Uterus (tissue), 4 donors: ENCODE results near the gene HCN2. TPM values are rescaled to one million over a fixed set of nuclear protein-coding genes. Genes with fewer than 3 reads are reported as not detected.

Experiments
- DNase-seq, 2 donors: peaks; one replicate each; pipeline ENCODE4 v3.0.0-alpha.2; 2019 to 2020
- H3K27ac ChIP-seq, 2 donors: fragments of 200-600 bp; sonication (generic); 1 replicate in 1 of 2; 2 replicates in 1 of 2; pipeline ENCODE4 v1.5.1; 2016 to 2018
- H3K27me3 ChIP-seq, 2 donors: fragments of 200-600 bp; sonication (generic); one replicate each; pipeline ENCODE4 v1.5.1; 2018 to 2019; ENCODE audit warnings: control low read depth in 1 of 2
- H3K36me3 ChIP-seq, 2 donors: fragments of 200-600 bp; sonication (generic); one replicate each; pipeline ENCODE4 v1.5.1; 2019; ENCODE audit warnings: control low read depth in 1 of 2
- H3K4me1 ChIP-seq, 2 donors: fragments of 200-600 bp; sonication (generic); one replicate each; pipeline ENCODE4 v1.5.1; 2018 to 2019; ENCODE audit warnings: control low read depth in 1 of 2
- H3K4me3 ChIP-seq, 2 donors: fragments of 200-600 bp; sonication (generic); 1 replicate in 1 of 2; 2 replicates in 1 of 2; pipeline ENCODE4 v1.5.1; 2018 to 2019; ENCODE audit warnings: mild to moderate bottlenecking in 1 of 2
- H3K9me3 ChIP-seq, 2 donors: fragments of 200-600 bp; sonication (generic); one replicate each; pipeline ENCODE4 v1.5.1; 2019; ENCODE audit warnings: control low read depth in 1 of 2
- POLR2A ChIP-seq, 2 donors: fragments of 450-650 bp; IDR thresholded peaks; one replicate each; pipeline ENCODE4 v1.6.1; 2016; ENCODE audit warnings: antibody characterized with exemption in 2 of 2, mild to moderate bottlenecking in 1 of 2, moderate library complexity in 1 of 2
- intact Hi-C: fragments of 100-400 bp; cut with DNase I; formaldehyde crosslinking; loops from one replicate; pipeline ENCODE4 v1.15.1; 2023; ENCODE audit warnings: low total_unique reads
- total RNA-seq, 4 donors: library from RNA; depleted of rRNA in 3 of 4; stranded (reverse); fragments of >200 nt in 3 of 4; gene quantifications; one replicate each; pipeline versions ENCODE4 v1.1.0 to v1.2.4, GENCODE V29; 2014 to 2023
- TF ChIP-seq, protein P1 (sequence below), 4 experiments: fragments of 200-600 bp in 2 of 4; fragments of 450-650 bp in 2 of 4; sonication (generic) in 2 of 4; IDR thresholded peaks; one replicate each; pipeline ENCODE4 v1.5.1; 2016 to 2019; ENCODE audit warnings: antibody characterized with exemption in 4 of 4, mild to moderate bottlenecking in 2 of 4, moderate library complexity in 1 of 4
- donor health status: DM: yes; HTN: yes; CAD: no.

HCN2 gene
- total RNA-seq, 4 donors from 2014 or later, result 0.83 TPM; not detected in 3

DNA sequence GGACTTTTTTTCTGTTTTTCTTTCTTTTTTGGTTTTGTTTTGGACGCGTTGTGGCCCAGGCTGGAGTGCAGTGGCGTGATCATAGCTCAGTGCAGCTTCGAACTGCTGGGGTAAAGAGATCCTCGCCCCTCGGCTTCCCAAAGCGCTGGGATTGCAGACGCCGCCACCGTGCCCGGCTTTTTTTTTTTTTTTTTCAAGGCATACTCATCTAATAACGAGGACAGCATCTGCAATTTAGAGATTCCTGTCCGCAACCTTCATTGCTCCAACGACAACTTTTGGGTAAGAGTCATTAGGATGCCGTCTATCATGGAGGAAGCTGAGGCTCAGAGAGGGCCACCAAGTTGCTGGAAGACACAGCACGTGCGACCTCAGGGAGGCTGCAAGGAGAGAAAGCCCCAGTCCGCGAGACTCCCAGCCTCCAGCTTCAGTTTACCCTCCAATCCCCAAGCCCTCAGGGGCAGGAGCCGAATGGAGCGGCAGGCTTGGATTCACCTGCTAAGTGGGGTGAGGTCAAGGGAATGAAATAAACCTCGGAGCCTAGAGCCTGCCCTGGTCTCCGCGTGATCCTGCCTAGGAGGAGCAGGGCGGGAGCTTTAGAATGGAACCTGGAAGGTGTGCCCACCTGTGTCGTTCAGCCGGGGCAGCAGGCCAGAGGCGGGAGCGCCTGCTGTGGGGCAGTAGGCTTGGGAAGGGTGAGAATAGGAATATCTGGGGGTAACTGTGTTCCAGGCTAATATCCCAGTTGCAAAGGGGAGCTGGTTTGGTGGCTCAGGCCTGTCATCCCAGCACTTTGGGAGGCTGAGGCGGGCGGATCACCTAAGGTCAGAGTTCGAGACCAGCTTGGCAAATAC, 44.3 kb downstream of the HCN2 start:
- H3K4me1 ChIP-seq, result peaks cover 0 to 17% of the 10 kb centered on the region in 2 donors
- peak overlapping the region; percentile 67 to 73 for H3K27ac ChIP-seq
- intact Hi-C loops, result no loop called here

DNA sequence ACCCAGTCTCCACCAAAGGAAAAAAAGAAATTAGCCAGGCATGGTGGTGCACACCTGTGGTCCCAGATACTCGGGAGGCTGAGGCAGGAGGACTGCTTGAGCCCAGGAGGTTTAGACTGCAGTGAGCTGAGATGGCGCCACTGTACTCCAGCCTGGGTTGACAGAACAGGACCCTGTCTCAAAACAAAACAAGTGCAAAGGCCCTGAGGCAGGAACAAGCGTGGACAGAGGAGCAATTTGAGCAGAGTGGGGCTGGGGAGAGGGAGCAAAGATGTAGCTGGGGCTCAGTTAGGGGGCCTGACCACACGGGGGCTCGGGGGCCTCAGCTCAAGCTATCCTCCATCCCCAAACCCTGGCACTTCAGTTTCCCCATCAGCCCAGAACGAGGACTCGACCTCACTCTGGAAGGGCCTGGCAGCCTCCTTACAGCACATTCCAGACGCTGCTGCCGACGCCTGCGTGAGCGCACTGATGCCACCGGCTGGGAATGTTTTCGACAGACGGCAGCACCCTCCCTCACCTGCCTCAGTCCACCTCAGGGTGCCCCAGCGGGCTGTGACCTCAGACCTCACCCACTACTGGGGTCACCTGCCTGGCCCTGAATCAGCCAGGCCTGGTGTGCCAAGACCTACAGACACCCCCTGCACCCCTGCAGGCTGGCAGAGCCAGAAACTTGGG, 45.4 kb downstream of the HCN2 start:
- no peak for DNase-seq
- H3K27ac ChIP-seq, result no peak overlapping the region
- TF ChIP-seq, protein P1, sequence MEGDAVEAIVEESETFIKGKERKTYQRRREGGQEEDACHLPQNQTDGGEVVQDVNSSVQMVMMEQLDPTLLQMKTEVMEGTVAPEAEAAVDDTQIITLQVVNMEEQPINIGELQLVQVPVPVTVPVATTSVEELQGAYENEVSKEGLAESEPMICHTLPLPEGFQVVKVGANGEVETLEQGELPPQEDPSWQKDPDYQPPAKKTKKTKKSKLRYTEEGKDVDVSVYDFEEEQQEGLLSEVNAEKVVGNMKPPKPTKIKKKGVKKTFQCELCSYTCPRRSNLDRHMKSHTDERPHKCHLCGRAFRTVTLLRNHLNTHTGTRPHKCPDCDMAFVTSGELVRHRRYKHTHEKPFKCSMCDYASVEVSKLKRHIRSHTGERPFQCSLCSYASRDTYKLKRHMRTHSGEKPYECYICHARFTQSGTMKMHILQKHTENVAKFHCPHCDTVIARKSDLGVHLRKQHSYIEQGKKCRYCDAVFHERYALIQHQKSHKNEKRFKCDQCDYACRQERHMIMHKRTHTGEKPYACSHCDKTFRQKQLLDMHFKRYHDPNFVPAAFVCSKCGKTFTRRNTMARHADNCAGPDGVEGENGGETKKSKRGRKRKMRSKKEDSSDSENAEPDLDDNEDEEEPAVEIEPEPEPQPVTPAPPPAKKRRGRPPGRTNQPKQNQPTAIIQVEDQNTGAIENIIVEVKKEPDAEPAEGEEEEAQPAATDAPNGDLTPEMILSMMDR (IDR thresholded peaks at IDR 0.05), result no peak
- TF ChIP-seq POLR2A (IDR thresholded peaks at IDR 0.05), result no peak
- no peaks in the 10 kb centered on the region for H3K36me3 ChIP-seq
- intact Hi-C loops, result no loop called here
- H3K27me3 ChIP-seq, result no peaks in the 10 kb centered on the region
- peaks cover 0 to 25% of the 10 kb centered on the region in 2 donors for H3K4me1 ChIP-seq
- H3K9me3 ChIP-seq, result no peaks in the 10 kb centered on the region
- no peak overlapping the region for H3K4me3 ChIP-seq

More for the DNA sequence above, 44.3 kb downstream of the HCN2 start:
- H3K4me3 ChIP-seq, result peak overlapping the region; percentile 64
- TF ChIP-seq, protein P1 (IDR thresholded peaks at IDR 0.05), result no peak
- no peak for TF ChIP-seq POLR2A (IDR thresholded peaks at IDR 0.05)
- no peaks in the 10 kb centered on the region for H3K9me3 ChIP-seq
- H3K27me3 ChIP-seq, result no peaks in the 10 kb centered on the region
- DNase-seq, result no peak
- H3K36me3 ChIP-seq, result no peaks in the 10 kb centered on the region

DNA sequence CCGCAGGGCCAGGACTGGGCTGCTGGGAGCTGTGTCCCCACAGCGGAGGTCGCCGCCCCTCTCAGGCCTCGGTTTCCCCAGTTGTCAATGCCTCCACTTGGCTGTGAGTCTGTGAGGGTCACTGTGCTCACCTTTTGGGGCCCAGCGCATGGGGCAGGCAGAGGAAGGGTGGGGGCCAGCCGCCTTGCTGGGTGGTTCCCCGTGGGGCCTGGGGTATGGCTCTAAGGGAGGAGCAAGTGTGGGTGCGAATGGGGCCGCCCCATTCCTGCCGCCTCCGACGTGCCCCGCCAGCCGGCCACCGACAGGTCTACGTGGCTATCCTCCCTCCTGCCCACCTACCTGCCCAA, 49.2 kb downstream of the HCN2 start:
- H3K4me1 ChIP-seq, result peaks cover 0 to 21% of the 10 kb centered on the region in 2 donors
- no peaks in the 10 kb centered on the region for H3K9me3 ChIP-seq
- intact Hi-C loops, result no loop called here
- TF ChIP-seq, protein P1 (IDR thresholded peaks at IDR 0.05), result no peak
- no peak for TF ChIP-seq POLR2A (IDR thresholded peaks at IDR 0.05)
- H3K27me3 ChIP-seq, result no peaks in the 10 kb centered on the region
- no peaks in the 10 kb centered on the region for H3K36me3 ChIP-seq
- H3K4me3 ChIP-seq, result peak overlapping the region; percentile 21 to 44
- peak overlapping the region in 1 of 2 donors; percentile 44 for H3K27ac ChIP-seq
- DNase-seq, result no peak

DNA sequence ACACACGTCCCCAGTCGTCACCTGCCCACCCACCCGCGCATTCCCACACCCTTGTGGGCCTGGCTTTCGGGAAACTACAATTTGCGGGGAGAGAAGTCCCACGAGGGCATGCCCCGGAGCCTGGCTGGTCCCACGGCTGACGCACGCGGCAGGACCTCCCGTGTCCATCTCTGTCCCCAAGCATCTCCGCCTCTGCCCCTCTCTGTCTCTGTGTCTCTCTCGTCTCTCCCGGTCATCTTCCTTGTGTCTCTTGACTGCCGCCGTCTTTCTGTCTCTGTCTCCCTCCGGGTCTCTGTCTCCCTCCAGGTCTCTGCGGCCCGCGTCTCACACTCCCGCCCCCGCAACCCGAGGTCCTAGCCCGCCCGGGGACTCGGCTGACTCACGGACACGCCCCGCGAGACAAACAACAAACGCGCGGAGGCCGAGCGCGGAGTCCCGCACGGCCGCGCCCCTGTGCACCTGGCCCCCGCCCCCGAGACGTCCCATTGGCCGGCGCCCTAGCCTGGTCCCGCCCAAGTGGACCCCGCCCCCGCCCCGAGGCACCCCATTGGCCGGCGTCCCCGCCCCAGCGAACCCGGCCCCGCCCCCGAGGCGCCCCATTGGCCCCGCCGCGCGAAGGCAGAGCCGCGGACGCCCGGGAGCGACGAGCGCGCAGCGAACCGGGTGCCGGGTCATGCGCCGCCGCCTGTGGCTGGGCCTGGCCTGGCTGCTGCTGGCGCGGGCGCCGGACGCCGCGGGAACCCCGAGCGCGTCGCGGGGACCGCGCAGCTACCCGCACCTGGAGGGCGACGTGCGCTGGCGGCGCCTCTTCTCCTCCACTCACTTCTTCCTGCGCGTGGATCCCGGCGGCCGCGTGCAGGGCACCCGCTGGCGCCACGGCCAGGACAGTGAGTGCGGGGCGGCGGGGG, 49.8 kb downstream of the HCN2 start, which contains the start of gene FGF22:
FGF22 (plus strand) TSS at position 627 of the 908 bp plus-strand sequence; CDS start at position 674, 47 bp downstream.
- TF ChIP-seq POLR2A (IDR thresholded peaks at IDR 0.05), result no peak
- TF ChIP-seq, protein P1 (IDR thresholded peaks at IDR 0.05), result peak in 1 of 4 experiments; percentile 13
- Histone ChIP-seq H3K27me3 (no peaks in the 10 kb centered on the region), H3K36me3 (no peaks in the 10 kb centered on the region), H3K9me3 (no peaks in the 10 kb centered on the region), H3K4me1 (peaks cover 0 to 16% of the 10 kb centered on the region in 2 donors), H3K4me3 (peak within 1 kb of the TSS; percentile 21 to 44), H3K27ac (peak within 1 kb of the TSS in 1 of 2 donors; percentile 64)
- intact Hi-C loops, result no loop called here
- peak; percentile 91 to 93 for DNase-seq
